DND-41 (cell line): ENCODE results near the gene PRC1.

ENCODE experiments used
- ATAC-seq: fragments of 200-7000 bp; cut with Tn5 transposase; 3 replicates; pipeline ENCODE4 v1.9.1; 2021; ENCODE audit warnings: low read depth; ENCODE audit not compliant: insufficient read depth
- DNase-seq: peaks from one replicate; pipeline ENCODE4 v3.0.0-alpha.2; 2020
- H2AFZ ChIP-seq: 2 replicates; pipeline ENCODE4 v1.6.0; 2012; ENCODE audit warnings: low read depth, low read length
- H3K27ac ChIP-seq: 2 replicates; pipeline ENCODE4 v1.5.1; 2012; ENCODE audit warnings: low read length, inconsistent platforms
- H3K27me3 ChIP-seq: fragments of 200-600 bp; sonication (generic); 2 replicates; pipeline ENCODE4 v1.6.0; 2012; ENCODE audit warnings: low read length, mild to moderate bottlenecking, inconsistent platforms; ENCODE audit not compliant: insufficient read depth, poor library complexity
- H3K36me3 ChIP-seq: 2 replicates; pipeline ENCODE4 v1.5.1; 2012; ENCODE audit warnings: low read length, inconsistent platforms; ENCODE audit not compliant: insufficient read depth
- H3K4me1 ChIP-seq: 2 replicates; pipeline ENCODE4 v1.5.1; 2012; ENCODE audit warnings: mild to moderate bottlenecking, low read length; ENCODE audit not compliant: insufficient read depth
- H3K4me2 ChIP-seq: 2 replicates; pipeline ENCODE4 v1.6.0; 2012; ENCODE audit warnings: mild to moderate bottlenecking, moderate library complexity, low read length, inconsistent platforms; ENCODE audit not compliant: insufficient read depth
- H3K4me3 ChIP-seq, 2 experiments: fragments of 200-600 bp in 1 of 2; shearing (Covaris generic) in 1 of 2; 2 replicates each; pipeline ENCODE4 v1.5.1; 2012 to 2016; ENCODE audit warnings: inconsistent platforms in 2 of 2, low read length in 2 of 2, mild to moderate bottlenecking in 2 of 2, low read depth in 1 of 2, moderate library complexity in 1 of 2
- H3K79me2 ChIP-seq: 2 replicates; pipeline ENCODE4 v1.6.0; 2012; ENCODE audit warnings: low read length, inconsistent platforms; ENCODE audit not compliant: insufficient read depth
- H3K9ac ChIP-seq: 2 replicates; pipeline ENCODE4 v1.6.0; 2012; ENCODE audit warnings: low read depth, mild to moderate bottlenecking, inconsistent platforms, low read length, moderate library complexity
- H3K9me3 ChIP-seq: 2 replicates; pipeline ENCODE4 v1.5.1; 2012; ENCODE audit warnings: low read length, moderate library complexity, mild to moderate bottlenecking, inconsistent platforms; ENCODE audit not compliant: insufficient read depth, severe bottlenecking
- H4K20me1 ChIP-seq: 2 replicates; pipeline ENCODE4 v1.6.0; 2012; ENCODE audit warnings: low read length; ENCODE audit not compliant: insufficient read depth
- EZH2 ChIP-seq: IDR thresholded peaks from 3 replicates; pipeline ENCODE4 v1.6.1; 2012; ENCODE audit warnings: borderline replicate concordance, low read depth, mild to moderate bottlenecking, moderate library complexity, low read length, inconsistent platforms; ENCODE audit not compliant: severe bottlenecking
- TF ChIP-seq, protein P1 (sequence below): IDR thresholded peaks from 2 replicates; pipeline ENCODE4 v1.5.1; 2012; ENCODE audit warnings: borderline replicate concordance, low read length, moderate library complexity, mild to moderate bottlenecking; ENCODE audit not compliant: poor library complexity, severe bottlenecking; ENCODE audit errors: extremely low read depth

The PRC1 gene

DNA sequence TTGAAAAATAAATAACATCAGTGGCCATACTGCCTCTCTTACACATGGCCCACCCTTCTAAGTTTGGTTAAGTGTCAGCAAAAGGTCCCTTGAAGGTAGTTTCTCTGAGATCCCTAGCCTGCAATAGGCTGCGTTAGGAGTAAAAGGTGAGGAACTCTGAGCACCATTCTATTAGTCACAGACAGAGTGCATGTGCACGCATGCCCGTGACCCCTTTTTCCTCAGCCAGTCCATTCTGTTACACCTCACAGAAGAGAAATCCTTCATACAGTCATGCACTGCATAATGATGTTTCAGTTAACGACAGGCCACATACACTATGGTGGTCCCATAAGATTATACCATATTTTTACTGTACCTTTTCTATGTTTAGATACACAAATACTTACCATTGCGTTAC is 27.1 kb downstream of the PRC1 start:
- H3K9me3 ChIP-seq = no peaks in the 10 kb centered on the region
- H2AFZ ChIP-seq = no peak overlapping the region
- no peak overlapping the region for H3K4me2 ChIP-seq
- peaks cover 14% of the 10 kb centered on the region for H3K79me2 ChIP-seq
- no peak overlapping the region for H3K27ac ChIP-seq
- H3K36me3 ChIP-seq = peaks cover 83% of the 10 kb centered on the region
- H3K4me3 ChIP-seq = no peak overlapping the region
- H3K27me3 ChIP-seq = no peaks in the 10 kb centered on the region
- no peak overlapping the region for H3K9ac ChIP-seq
- no peaks in the 10 kb centered on the region for H3K4me1 ChIP-seq
- H4K20me1 ChIP-seq = 0 out of 2 replicates have a peak, but pooled peaks cover 3% of the 10 kb centered on the region
- DNase-seq (no peak), ATAC-seq (no peak)
- TF ChIP-seq, protein P1, sequence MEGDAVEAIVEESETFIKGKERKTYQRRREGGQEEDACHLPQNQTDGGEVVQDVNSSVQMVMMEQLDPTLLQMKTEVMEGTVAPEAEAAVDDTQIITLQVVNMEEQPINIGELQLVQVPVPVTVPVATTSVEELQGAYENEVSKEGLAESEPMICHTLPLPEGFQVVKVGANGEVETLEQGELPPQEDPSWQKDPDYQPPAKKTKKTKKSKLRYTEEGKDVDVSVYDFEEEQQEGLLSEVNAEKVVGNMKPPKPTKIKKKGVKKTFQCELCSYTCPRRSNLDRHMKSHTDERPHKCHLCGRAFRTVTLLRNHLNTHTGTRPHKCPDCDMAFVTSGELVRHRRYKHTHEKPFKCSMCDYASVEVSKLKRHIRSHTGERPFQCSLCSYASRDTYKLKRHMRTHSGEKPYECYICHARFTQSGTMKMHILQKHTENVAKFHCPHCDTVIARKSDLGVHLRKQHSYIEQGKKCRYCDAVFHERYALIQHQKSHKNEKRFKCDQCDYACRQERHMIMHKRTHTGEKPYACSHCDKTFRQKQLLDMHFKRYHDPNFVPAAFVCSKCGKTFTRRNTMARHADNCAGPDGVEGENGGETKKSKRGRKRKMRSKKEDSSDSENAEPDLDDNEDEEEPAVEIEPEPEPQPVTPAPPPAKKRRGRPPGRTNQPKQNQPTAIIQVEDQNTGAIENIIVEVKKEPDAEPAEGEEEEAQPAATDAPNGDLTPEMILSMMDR = no peak
- no peak for TF ChIP-seq EZH2

DNA sequence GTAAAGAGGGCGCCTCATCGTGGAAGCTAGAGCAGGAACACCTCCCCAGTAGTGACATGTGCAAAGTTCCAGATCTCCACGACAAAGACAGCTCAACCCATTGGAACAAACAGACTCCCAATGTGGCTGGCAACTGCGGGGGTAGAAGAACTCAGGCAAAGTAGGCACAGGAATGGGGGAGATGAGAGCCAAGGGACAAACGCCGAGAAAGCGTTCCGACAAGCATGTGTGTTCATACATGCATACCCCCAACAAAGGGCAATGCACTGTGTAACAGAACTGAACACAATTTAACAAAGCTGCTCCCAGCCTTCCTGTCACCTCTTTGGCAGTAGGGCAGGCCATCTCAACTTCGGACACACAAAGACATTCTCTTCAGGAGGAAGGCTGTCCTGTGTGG is 28.1 kb downstream of the PRC1 start:
- Histone ChIP-seq H3K4me1 (no peaks in the 10 kb centered on the region), H3K9ac (no peak overlapping the region), H4K20me1 (peaks cover 3% of the 10 kb centered on the region; the same call in 1 of the 2 replicates), H3K79me2 (peaks cover 14% of the 10 kb centered on the region), H3K27me3 (no peaks in the 10 kb centered on the region), H3K4me3 (no peak overlapping the region), H3K36me3 (peaks cover 90% of the 10 kb centered on the region), H2AFZ (no peak overlapping the region), H3K4me2 (no peak overlapping the region), H3K27ac (no peak overlapping the region), H3K9me3 (no peaks in the 10 kb centered on the region)
- DNase-seq = no peak
- no peak for TF ChIP-seq EZH2
- TF ChIP-seq, protein P1 = no peak
- ATAC-seq = no peak

GRCh38 chr15:90962021-90962420 is 32.3 kb downstream of the PRC1 start:
- no peak overlapping the region for H3K4me3 ChIP-seq
- no peaks in the 10 kb centered on the region for H3K4me1 ChIP-seq
- H3K27ac ChIP-seq = no peak overlapping the region
- no peak overlapping the region for H3K9ac ChIP-seq
- H2AFZ ChIP-seq = no peak overlapping the region
- H4K20me1 ChIP-seq = peaks cover 8% of the 10 kb centered on the region; the same call in 1 of the 2 replicates
- TF ChIP-seq, protein P1 = no peak
- TF ChIP-seq EZH2 = no peak
- peaks cover 84% of the 10 kb centered on the region for H3K36me3 ChIP-seq
- no peaks in the 10 kb centered on the region for H3K27me3 ChIP-seq
- no peak overlapping the region for H3K4me2 ChIP-seq
- H3K79me2 ChIP-seq = peaks cover 29% of the 10 kb centered on the region
- no peaks in the 10 kb centered on the region for H3K9me3 ChIP-seq
- ATAC-seq = no peak
- no peak for DNase-seq
